Endometrial microvascular endothelial cells (primary cell): ENCODE results near the gene TDRD15. TPM values are rescaled to one million over a fixed set of nuclear protein-coding genes. Genes with fewer than 3 reads are reported as not detected.
"Not testable (repeated sequence)": the region's sequence is repeated elsewhere in the genome, so short reads cannot be mapped to it uniquely, and the experiment has no call there.

Source experiments
- in situ Hi-C: cut with HindIII; loops from 2 replicates; pipeline ENCODE4 v1.10.0; 2017; ENCODE audit warnings: low sequenced_read_pairs, low pct_unique_long_range_greater_than_20kb; ENCODE audit errors: inconsistent ontology term
- total RNA-seq: library from RNA; depleted of rRNA; stranded (reverse); fragments of >200 nt; gene quantifications from one replicate; pipeline ENCODE4 v1.2.3, GENCODE V29; 2015; ENCODE audit errors: inconsistent ontology term

The TDRD15 gene
- total RNA-seq, 1 donor from 2014 or later: not detected

- in situ Hi-C loops: no loop called here
These were observed 8.1 kb downstream of the TDRD15 start for GRCh38 chr2:21131861-21132260.

- in situ Hi-C loops: no loop called here
These were observed 11.8 kb downstream of the TDRD15 start for GRCh38 chr2:21135585-21135984.

DNA sequence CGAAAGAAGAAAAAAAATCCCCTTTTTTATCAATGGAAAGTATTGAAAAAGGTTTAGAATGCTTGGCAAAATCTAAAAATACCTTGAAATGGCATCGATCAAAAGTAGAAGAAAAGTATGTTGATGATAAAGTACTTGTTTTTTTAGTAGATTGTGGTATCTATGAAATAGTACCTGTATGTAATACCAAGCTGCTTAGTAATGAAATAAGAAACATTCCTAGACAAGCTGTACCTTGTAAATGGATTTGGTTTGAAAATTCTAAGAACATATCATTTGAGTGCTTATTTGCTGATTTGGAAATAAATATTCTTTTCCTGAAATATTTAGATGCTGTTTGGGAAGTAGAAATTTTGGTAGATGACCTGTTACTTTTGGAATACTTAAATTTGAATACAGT is 18.4 kb downstream of the TDRD15 start:
- in situ Hi-C loops: no loop called here

DNA sequence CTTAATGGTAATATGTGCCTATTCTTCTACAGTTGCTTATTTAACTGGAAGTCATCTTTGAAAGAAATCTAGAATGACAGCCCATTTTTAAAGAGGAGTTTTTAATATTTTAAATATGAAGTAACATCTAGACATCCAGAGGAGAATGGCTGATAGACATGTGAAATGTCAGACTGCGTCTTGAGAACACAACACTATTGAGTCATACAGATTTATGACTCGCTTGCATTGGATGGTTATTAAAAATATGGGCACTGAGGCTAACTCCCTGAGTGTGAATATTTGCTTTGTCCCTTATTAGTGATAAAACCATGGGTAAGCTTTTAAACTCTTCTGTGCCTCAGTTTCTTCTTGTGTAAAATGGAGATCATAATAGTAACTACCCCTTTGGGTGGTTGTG is 22.9 kb downstream of the TDRD15 start:
- in situ Hi-C loops: no loop called here

- in situ Hi-C loops: no loop called here
These were observed 24.9 kb downstream of the TDRD15 start for GRCh38 chr2:21148718-21149117.

- in situ Hi-C loops: not testable (repeated sequence)
These were observed 27.5 kb downstream of the TDRD15 start for GRCh38 chr2:21151234-21151633.

DNA sequence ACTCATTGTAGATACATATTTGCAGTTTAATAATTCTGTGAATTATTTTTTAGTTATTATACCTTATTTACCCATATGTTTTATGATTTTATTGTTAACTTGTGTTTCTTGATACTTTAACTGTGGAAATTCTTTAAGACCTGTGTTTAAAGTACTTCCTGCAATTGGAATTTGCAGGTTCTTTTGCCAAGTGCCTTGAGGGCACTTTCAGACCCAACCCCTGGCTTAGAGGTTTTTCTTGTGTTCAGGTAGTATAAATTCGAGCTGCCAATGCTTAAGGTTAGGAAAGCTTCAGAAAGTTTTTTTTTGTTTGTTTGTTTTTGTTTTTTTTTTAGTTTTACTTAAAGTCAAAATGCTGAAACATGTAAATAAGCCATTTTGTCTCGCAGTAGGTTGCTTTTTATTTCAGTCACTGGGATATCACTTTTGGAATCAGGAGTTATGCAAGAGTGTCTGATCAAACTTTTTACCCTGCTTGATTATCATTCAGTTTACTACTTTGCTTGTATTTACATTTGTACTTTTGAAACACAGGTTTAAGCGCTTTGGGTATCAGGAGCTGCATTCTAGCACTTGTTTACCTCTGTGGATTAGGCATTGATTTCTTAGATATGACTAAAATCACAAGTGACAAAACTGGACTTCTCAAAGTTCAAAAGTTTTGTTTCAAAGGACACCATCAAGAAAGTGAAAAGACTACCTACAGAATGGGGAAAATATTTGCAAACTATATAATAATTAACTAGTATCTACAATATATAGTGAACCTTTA is 31.8 kb downstream of the TDRD15 start:
- in situ Hi-C loops: no loop called here

- in situ Hi-C loops: no loop called here
These were observed 37.4 kb downstream of the TDRD15 start for GRCh38 chr2:21161122-21161521.

DNA sequence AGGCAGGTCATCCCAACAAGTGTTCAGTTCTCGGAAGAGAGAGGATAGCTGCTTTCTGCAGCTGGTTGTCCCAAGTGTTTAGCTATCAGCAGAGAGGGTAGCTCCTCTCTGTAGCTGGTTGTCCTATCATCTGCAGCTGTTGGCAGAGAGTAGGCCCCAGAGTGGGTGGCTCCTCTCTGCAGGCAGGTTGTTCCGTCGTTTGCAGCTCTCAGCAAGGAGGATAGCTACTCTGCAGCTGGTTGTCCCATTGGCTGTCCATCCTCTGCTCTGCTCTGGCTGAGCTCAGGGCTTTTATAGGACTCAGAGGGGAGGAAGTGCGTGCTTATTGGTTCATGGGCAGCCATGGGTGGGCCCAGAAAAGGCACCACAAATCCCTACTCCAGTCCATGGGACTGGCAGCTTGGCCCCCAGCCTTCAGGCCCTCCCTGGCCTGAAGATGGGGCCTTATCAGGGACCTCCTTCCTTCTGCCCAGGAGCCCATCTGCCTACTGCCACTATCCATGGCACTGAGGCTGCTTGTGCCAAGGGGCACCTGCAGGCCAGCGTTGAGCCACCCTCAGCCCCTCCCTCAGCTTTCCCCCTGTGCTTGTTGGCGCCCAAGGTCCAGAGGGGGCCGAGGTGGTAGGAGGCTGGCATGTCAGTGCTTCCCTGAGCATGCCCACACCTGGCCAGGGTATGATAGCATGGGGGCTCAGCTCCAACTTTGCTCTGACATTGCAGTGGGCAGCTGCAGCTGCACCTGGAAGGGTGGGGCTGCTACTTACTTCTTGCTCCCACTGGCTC is 38.3 kb downstream of the TDRD15 start:
- in situ Hi-C loops: no loop called here

GRCh38 chr2:21162615-21162878 is 38.8 kb downstream of the TDRD15 start:
- in situ Hi-C loops: no loop called here

DNA sequence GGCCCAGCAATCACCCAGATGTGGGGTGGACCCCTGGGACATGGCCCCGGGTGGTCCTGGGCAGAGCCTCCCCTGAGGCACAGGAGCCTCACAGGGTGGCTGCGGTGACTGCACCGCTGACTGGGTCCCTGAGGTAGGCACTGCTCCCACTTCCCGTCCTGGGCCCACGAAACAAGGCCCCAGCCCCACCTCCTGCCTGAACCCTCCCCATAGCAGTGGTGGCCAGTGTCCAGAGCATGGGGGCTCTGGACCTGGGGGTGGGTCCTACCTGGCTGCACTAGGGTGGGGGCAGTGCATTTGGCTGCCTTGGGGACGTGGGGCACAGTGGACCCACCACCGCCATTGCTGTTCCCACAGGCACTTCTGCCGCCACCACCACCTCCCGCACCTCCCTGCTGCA is 39.4 kb downstream of the TDRD15 start:
- in situ Hi-C loops: no loop called here

GRCh38 chr2:21165350-21165749 is 41.6 kb downstream of the TDRD15 start:
- in situ Hi-C loops: no loop called here

GRCh38 chr2:21175895-21176646 is 52.3 kb downstream of the TDRD15 start:
- in situ Hi-C loops: no loop called here

DNA sequence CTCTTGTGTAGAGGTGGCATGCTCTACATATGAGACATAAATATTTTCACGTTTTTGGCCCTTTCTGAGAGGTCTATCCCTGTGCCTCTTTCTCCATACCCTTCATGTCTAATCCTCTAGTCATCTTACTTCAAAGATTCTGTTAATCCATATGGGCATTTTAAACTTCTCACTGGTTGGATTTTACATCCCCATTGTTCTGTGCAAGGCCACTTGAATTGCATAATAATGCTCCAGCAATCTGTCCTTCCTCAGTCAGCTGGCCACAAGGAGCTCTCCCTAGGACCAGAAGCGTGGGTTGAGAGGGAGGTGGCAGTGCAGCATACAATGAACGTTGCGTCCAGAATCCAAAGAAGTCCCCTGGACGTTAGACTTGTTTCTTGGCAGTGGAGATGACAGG is 58.2 kb downstream of the TDRD15 start:
- in situ Hi-C loops: no loop called here

- in situ Hi-C loops: no loop called here
These were observed 59.5 kb downstream of the TDRD15 start for GRCh38 chr2:21183306-21183705.

- in situ Hi-C loops: no loop called here
These were observed 60.0 kb downstream of the TDRD15 start for GRCh38 chr2:21183726-21184125.

GRCh38 chr2:21191535-21191934 is 67.8 kb downstream of the TDRD15 start:
- in situ Hi-C loops: no loop called here
